H9 (cell line): Measurements from ENCODE around the gene VAV1. TPM values are rescaled to one million over a fixed set of nuclear protein-coding genes. Genes with fewer than 3 reads are reported as not detected.

Experiments used
- DNase-seq: peaks from one replicate; pipeline ENCODE4 v3.0.0-alpha.2; 2017
- H2AFZ ChIP-seq: one replicate; pipeline ENCODE4 v1.6.1; 2013; ENCODE audit warnings: mild to moderate bottlenecking, low read length, control low read depth, moderate library complexity
- H2AK5ac ChIP-seq: 2 replicates; pipeline ENCODE4 v1.6.1; 2013; ENCODE audit warnings: low read length, control low read depth, mixed read lengths; ENCODE audit not compliant: insufficient read length
- H2BK120ac ChIP-seq: one replicate; pipeline ENCODE4 v1.6.1; 2013; ENCODE audit warnings: low read depth, mild to moderate bottlenecking, low read length, control low read depth, inconsistent platforms; ENCODE audit not compliant: poor library complexity, severe bottlenecking
- H2BK12ac ChIP-seq: 2 replicates; pipeline ENCODE4 v1.6.1; 2013; ENCODE audit warnings: low read length, control low read depth, mixed read lengths, low read depth; ENCODE audit not compliant: insufficient read length
- H2BK15ac ChIP-seq: 2 replicates; pipeline ENCODE4 v1.6.1; 2013; ENCODE audit warnings: low read depth, low read length, control low read depth
- H2BK20ac ChIP-seq: one replicate; pipeline ENCODE4 v1.6.1; 2013; ENCODE audit warnings: low read depth, mild to moderate bottlenecking, low read length, control low read depth, inconsistent platforms; ENCODE audit not compliant: poor library complexity, severe bottlenecking
- H2BK5ac ChIP-seq: 2 replicates; pipeline ENCODE4 v1.6.1; 2013; ENCODE audit warnings: low read length, control low read depth, mixed read lengths; ENCODE audit not compliant: insufficient read length
- H3K14ac ChIP-seq: 2 replicates; pipeline ENCODE4 v1.6.1; 2013; ENCODE audit warnings: low read length, control low read depth; ENCODE audit not compliant: insufficient read depth
- H3K18ac ChIP-seq: 2 replicates; pipeline ENCODE4 v1.6.1; 2013; ENCODE audit warnings: low read depth, mild to moderate bottlenecking, mixed read lengths, low read length, control low read depth; ENCODE audit not compliant: insufficient read length
- H3K23ac ChIP-seq: 2 replicates; pipeline ENCODE4 v1.6.1; 2013; ENCODE audit warnings: low read length, control low read depth, mixed read lengths, low read depth; ENCODE audit not compliant: insufficient read length
- H3K23me2 ChIP-seq: 2 replicates; pipeline ENCODE4 v1.6.1; 2013; ENCODE audit warnings: low read depth, mild to moderate bottlenecking, mixed read lengths, low read length, control low read depth; ENCODE audit not compliant: insufficient read length, poor library complexity, severe bottlenecking
- H3K27ac ChIP-seq: 2 replicates; pipeline ENCODE4 v1.5.1; 2013; ENCODE audit warnings: low read length, control low read depth, mixed read lengths, low read depth; ENCODE audit not compliant: insufficient read length
- H3K27me3 ChIP-seq: 2 replicates; pipeline ENCODE4 v1.6.1; 2013; ENCODE audit warnings: low read length, control low read depth, inconsistent platforms; ENCODE audit not compliant: insufficient read depth
- H3K4ac ChIP-seq: 2 replicates; pipeline ENCODE4 v1.6.1; 2013; ENCODE audit warnings: low read depth, mild to moderate bottlenecking, control low read depth, inconsistent platforms, low read length, moderate library complexity
- H3K4me1 ChIP-seq: 2 replicates; pipeline ENCODE4 v1.6.1; 2013; ENCODE audit warnings: low read length, control low read depth, inconsistent platforms; ENCODE audit not compliant: insufficient read depth
- H3K4me2 ChIP-seq: 2 replicates; pipeline ENCODE4 v1.6.1; 2013; ENCODE audit warnings: low read length, control low read depth, mixed read lengths; ENCODE audit not compliant: insufficient read length, insufficient read depth
- H3K56ac ChIP-seq: 2 replicates; pipeline ENCODE4 v1.6.1; 2013; ENCODE audit warnings: low read depth, mild to moderate bottlenecking, mixed read lengths, low read length, control low read depth; ENCODE audit not compliant: insufficient read length
- H3K79me1 ChIP-seq: 2 replicates; pipeline ENCODE4 v1.6.1; 2013; ENCODE audit warnings: low read depth, mild to moderate bottlenecking, moderate library complexity, low read length, control low read depth, inconsistent platforms; ENCODE audit not compliant: insufficient read depth, poor library complexity, severe bottlenecking
- H3K79me2 ChIP-seq: 2 replicates; pipeline ENCODE4 v1.6.1; 2013; ENCODE audit warnings: low read length, control low read depth, inconsistent platforms; ENCODE audit not compliant: insufficient read depth
- H3K9ac ChIP-seq: 2 replicates; pipeline ENCODE4 v1.6.1; 2013; ENCODE audit warnings: low read length, control low read depth, mixed read lengths; ENCODE audit not compliant: insufficient read length; ENCODE audit errors: extremely low read depth
- H3K9me3 ChIP-seq: one replicate; pipeline ENCODE4 v1.6.1; 2013; ENCODE audit warnings: low read depth, low read length, inconsistent platforms; ENCODE audit not compliant: control insufficient read depth
- H3T11ph ChIP-seq: one replicate; pipeline ENCODE4 v1.6.1; 2013; ENCODE audit warnings: mild to moderate bottlenecking, low read length, control low read depth, inconsistent platforms
- H4K20me1 ChIP-seq: one replicate; pipeline ENCODE4 v1.6.1; 2013; ENCODE audit not compliant: control insufficient read depth, insufficient read length, insufficient read depth
- H4K5ac ChIP-seq: 2 replicates; pipeline ENCODE4 v1.6.1; 2013; ENCODE audit warnings: low read depth, mild to moderate bottlenecking, mixed read lengths, low read length, control low read depth; ENCODE audit not compliant: insufficient read length
- H4K8ac ChIP-seq: replicated peaks from 2 replicates; pipeline ENCODE4 v1.6.1; 2013; ENCODE audit warnings: low read length, control low read depth, mixed read lengths, low read depth; ENCODE audit not compliant: insufficient read length
- H4K91ac ChIP-seq: 2 replicates; pipeline ENCODE4 v1.6.1; 2013; ENCODE audit warnings: low read depth, mild to moderate bottlenecking, moderate library complexity, mixed read lengths, low read length, control low read depth; ENCODE audit not compliant: insufficient read length
- H3K27ac Mint-ChIP-seq, 3 experiments: 2 replicates in 2 of 3; 3 replicates in 1 of 3; pipeline ENCODE4 v1.8.0; 2020 to 2021; ENCODE audit warnings: mixed read lengths in 3 of 3, mild to moderate bottlenecking in 1 of 3, moderate library complexity in 1 of 3
- H3K27me3 Mint-ChIP-seq: 2 replicates; pipeline ENCODE4 v1.8.0; 2021; ENCODE audit warnings: low read depth, mild to moderate bottlenecking, moderate library complexity, mixed read lengths
- H3K36me3 Mint-ChIP-seq, 3 experiments: 2 replicates in 2 of 3; 3 replicates in 1 of 3; pipeline ENCODE4 v1.8.0; 2020 to 2021; ENCODE audit warnings: low read depth in 3 of 3, mixed read lengths in 3 of 3; ENCODE audit not compliant: insufficient read depth in 1 of 3
- H3K4me1 Mint-ChIP-seq, 2 experiments: 2 replicates each; pipeline ENCODE4 v1.8.0; 2020; ENCODE audit warnings: mixed read lengths in 2 of 2
- H3K4me3 Mint-ChIP-seq, 2 experiments: 2 replicates in 1 of 2; 3 replicates in 1 of 2; pipeline ENCODE4 v1.8.0; 2020 to 2021; ENCODE audit warnings: mild to moderate bottlenecking in 2 of 2, mixed read lengths in 2 of 2, moderate library complexity in 1 of 2
- H3K9me3 Mint-ChIP-seq, 2 experiments: 2 replicates in 1 of 2; 3 replicates in 1 of 2; pipeline ENCODE4 v1.8.0; 2020; ENCODE audit warnings: mild to moderate bottlenecking in 2 of 2, mixed read lengths in 2 of 2, moderate library complexity in 1 of 2
- CTCF ChIP-seq: fragments of 200-600 bp; sonication (generic); conservative IDR thresholded peaks from 3 replicates; pipeline ENCODE4 v1.8.0; 2021; ENCODE audit warnings: antibody characterized with exemption, mild to moderate bottlenecking
- WGBS: extraction: QIAGEN DNeasy Blood & Tissue Kit; methylation state at CpG from one replicate; pipeline ENCODE4 v1.1.7; 2013; ENCODE audit warnings: missing lambda C conversion rate, low lambda C conversion rate, mixed read lengths; ENCODE audit not compliant: insufficient read length; ENCODE audit errors: extremely low coverage; 5-methylcytosine and 5-hydroxymethylcytosine counted together
- total RNA-seq: library from RNA; stranded (reverse); gene quantifications from 2 replicates; pipeline ENCODE4 v1.2.1, GENCODE V29; 2021

VAV1 gene
- total RNA-seq, 1 experiment from 2014 or later: 0.90 TPM

DNA sequence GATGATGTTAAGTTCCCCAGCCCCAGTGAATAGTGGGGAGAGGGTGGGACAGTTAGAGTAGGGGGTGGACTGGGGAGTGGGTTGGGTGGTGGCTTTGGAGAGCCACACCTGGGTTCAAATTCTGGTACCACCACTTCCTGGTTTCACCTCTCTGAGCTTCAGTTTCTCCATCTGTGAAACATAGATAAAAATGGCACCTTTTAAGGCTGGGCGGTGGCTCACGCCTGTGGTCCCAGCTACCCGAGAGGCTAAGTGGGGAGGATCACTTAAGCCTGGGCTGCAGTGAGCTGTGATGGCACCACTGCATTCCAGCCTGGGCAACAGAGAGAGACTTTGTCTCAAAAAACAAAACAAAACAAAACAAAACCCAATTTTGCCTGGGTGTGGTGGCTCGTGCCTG is 5.9 kb downstream of the VAV1 start:
- no peak overlapping the region for H3K4me2 ChIP-seq
- peaks cover 3 to 4% of the 10 kb centered on the region in 2 experiments; a peak in 2 of 4 replicates for H3K4me1 Mint-ChIP-seq
- H3K18ac ChIP-seq: no peak overlapping the region
- no peak overlapping the region for H3T11ph ChIP-seq
- no peaks in the 10 kb centered on the region for H3K79me2 ChIP-seq
- TF ChIP-seq CTCF: no peak
- no peaks in the 10 kb centered on the region for H3K79me1 ChIP-seq
- no peak overlapping the region for H3K23ac ChIP-seq
- H3K9ac ChIP-seq: no peak overlapping the region
- H2BK20ac ChIP-seq: no peak overlapping the region
- peaks cover 6% of the 10 kb centered on the region for H3K27me3 Mint-ChIP-seq
- H4K91ac ChIP-seq: no peak overlapping the region
- no peak overlapping the region for H2AK5ac ChIP-seq
- H4K20me1 ChIP-seq: no peaks in the 10 kb centered on the region
- no peak overlapping the region for H3K4me3 Mint-ChIP-seq
- no peaks in the 10 kb centered on the region for H3K36me3 Mint-ChIP-seq
- H4K5ac ChIP-seq: no peak overlapping the region
- no peaks in the 10 kb centered on the region for H3K4me1 ChIP-seq
- no peak for DNase-seq
- H3K27ac Mint-ChIP-seq: no peak overlapping the region
- H3K9me3 Mint-ChIP-seq: peaks cover 3 to 44% of the 10 kb centered on the region in 2 experiments; a peak in 4 of 5 replicates
- WGBS: no CpG with 5 or more reads among the region's 4 CpGs
- H3K9me3 ChIP-seq: no peaks in the 10 kb centered on the region
- no peak overlapping the region for H3K56ac ChIP-seq
- H2BK12ac ChIP-seq: no peak overlapping the region
- no peak overlapping the region for H3K4ac ChIP-seq
- H3K27ac ChIP-seq: no peak overlapping the region
- H4K8ac ChIP-seq: no peak overlapping the region
- H3K14ac ChIP-seq: no peak overlapping the region
- no peaks in the 10 kb centered on the region for H3K23me2 ChIP-seq
- H2BK15ac ChIP-seq: no peak overlapping the region
- H2BK120ac ChIP-seq: no peak overlapping the region
- no peaks in the 10 kb centered on the region for H3K27me3 ChIP-seq
- H2AFZ ChIP-seq: no peak overlapping the region
- H2BK5ac ChIP-seq: no peak overlapping the region
